Mesendoderm (in vitro differentiated cells): ENCODE data around the gene MACROD2.
"Not testable (repeated sequence)": the region's sequence is repeated elsewhere in the genome, so short reads cannot be mapped to it uniquely, and the experiment has no call there.

Source experiments
- DNase-seq: peaks from one replicate; pipeline ENCODE4 v3.0.0; 2013
- H2AK5ac ChIP-seq: 2 replicates; pipeline ENCODE4 v1.6.1; 2013; ENCODE audit warnings: low read length, inconsistent platforms
- H2BK120ac ChIP-seq: 2 replicates; pipeline ENCODE4 v1.6.1; 2013; ENCODE audit warnings: low read depth, mild to moderate bottlenecking, low read length, moderate library complexity, mixed read lengths
- H2BK15ac ChIP-seq: replicated peaks from 2 replicates; pipeline ENCODE4 v1.6.1; 2013; ENCODE audit warnings: low read depth, mild to moderate bottlenecking, moderate library complexity
- H2BK5ac ChIP-seq: 2 replicates; pipeline ENCODE4 v1.6.1; 2013; ENCODE audit warnings: low read length, inconsistent platforms
- H3K18ac ChIP-seq: 2 replicates; pipeline ENCODE4 v1.6.1; 2013; ENCODE audit warnings: mild to moderate bottlenecking, low read length, mixed read lengths
- H3K23ac ChIP-seq: one replicate; pipeline ENCODE4 v1.6.1; 2013; ENCODE audit warnings: low read length
- H3K27ac ChIP-seq: 2 replicates; pipeline ENCODE4 v1.5.1; 2013; ENCODE audit warnings: low read depth, mild to moderate bottlenecking, inconsistent platforms, low read length, moderate library complexity
- H3K27me3 ChIP-seq: 2 replicates; pipeline ENCODE4 v1.6.1; 2013; ENCODE audit warnings: low read length, control low read depth, mild to moderate bottlenecking, inconsistent platforms; ENCODE audit not compliant: insufficient read depth, poor library complexity
- H3K36me3 ChIP-seq: 2 replicates; pipeline ENCODE4 v1.6.1; 2013; ENCODE audit warnings: low read length, inconsistent platforms; ENCODE audit not compliant: control insufficient read depth, insufficient read depth
- H3K4ac ChIP-seq: one replicate; pipeline ENCODE4 v1.6.1; 2013; ENCODE audit warnings: low read depth, mild to moderate bottlenecking, low read length, moderate library complexity
- H3K4me1 ChIP-seq: 2 replicates; pipeline ENCODE4 v1.6.1; 2013; ENCODE audit warnings: low read depth, low read length, inconsistent platforms; ENCODE audit not compliant: control insufficient read depth
- H3K4me2 ChIP-seq: 2 replicates; pipeline ENCODE4 v1.6.1; 2013; ENCODE audit warnings: low read length
- H3K4me3 ChIP-seq: 2 replicates; pipeline ENCODE4 v1.5.1; 2013; ENCODE audit warnings: mild to moderate bottlenecking, low read length
- H3K56ac ChIP-seq: one replicate; pipeline ENCODE4 v1.6.1; 2013; ENCODE audit warnings: low read length
- H3K79me1 ChIP-seq: 2 replicates; pipeline ENCODE4 v1.6.1; 2013; ENCODE audit warnings: low read length, inconsistent platforms
- H3K79me2 ChIP-seq: 2 replicates; pipeline ENCODE4 v1.6.1; 2013; ENCODE audit warnings: mild to moderate bottlenecking, low read length; ENCODE audit not compliant: control insufficient read depth, insufficient read depth
- H3K9ac ChIP-seq: 2 replicates; pipeline ENCODE4 v1.6.1; 2013; ENCODE audit warnings: low read length, inconsistent platforms
- H4K5ac ChIP-seq: one replicate; pipeline ENCODE4 v1.6.1; 2013; ENCODE audit warnings: low read length
- H4K8ac ChIP-seq: one replicate; pipeline ENCODE4 v1.6.1; 2013; ENCODE audit warnings: low read depth, mild to moderate bottlenecking, control low read depth, low read length, moderate library complexity
- WGBS: extraction: QIAGEN DNeasy Blood & Tissue Kit; methylation state at CpG from one replicate; pipeline ENCODE4 v1.1.7; 2013; ENCODE audit warnings: low lambda C conversion rate, missing lambda C conversion rate; ENCODE audit not compliant: insufficient coverage; ENCODE audit errors: extremely low coverage; 5-methylcytosine and 5-hydroxymethylcytosine counted together

The MACROD2 gene

DNA sequence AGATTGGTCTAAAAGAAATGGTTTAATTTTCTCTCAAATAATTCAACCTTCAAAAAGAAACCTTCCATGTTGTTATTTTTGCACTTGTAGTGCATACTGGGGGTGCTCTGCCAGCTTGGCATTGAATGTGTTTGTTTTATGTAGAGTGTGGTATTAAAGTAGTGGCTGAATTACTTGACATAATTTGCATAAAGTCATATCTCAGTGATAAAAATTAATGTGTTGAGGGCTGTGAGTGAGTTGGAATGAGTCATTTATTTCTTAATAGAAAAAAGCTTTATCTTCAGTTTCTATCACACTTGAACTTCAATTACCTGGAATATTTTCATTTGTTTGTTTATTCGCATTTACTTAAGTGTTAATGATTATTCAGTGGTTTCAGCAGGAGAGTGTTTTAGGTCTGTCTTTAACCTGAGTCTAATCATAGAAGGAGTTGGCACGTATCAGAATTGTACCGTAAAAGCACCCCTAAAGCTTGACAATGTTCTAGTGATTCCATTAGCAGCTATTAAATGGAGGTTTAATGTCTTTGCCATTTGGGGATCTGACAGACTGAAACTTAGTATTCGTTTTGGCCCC is 1143.3 kb downstream of the MACROD2 start:
- Histone ChIP-seq H3K56ac (no peak overlapping the region), H2BK120ac (no peak overlapping the region), H3K79me2 (no peaks in the 10 kb centered on the region), H3K9ac (no peak overlapping the region), H3K27me3 (no peaks in the 10 kb centered on the region), H3K4me3 (no peak overlapping the region), H3K23ac (no peak overlapping the region), H2BK5ac (no peak overlapping the region), H3K18ac (no peak overlapping the region), H3K4ac (no peak overlapping the region), H4K8ac (no peak overlapping the region), H2BK15ac (no peak overlapping the region), H3K27ac (no peak overlapping the region), H2AK5ac (no peak overlapping the region), H3K79me1 (no peaks in the 10 kb centered on the region), H3K4me2 (no peak overlapping the region), H4K5ac (no peak overlapping the region), H3K36me3 (no peaks in the 10 kb centered on the region), H3K4me1 (no peaks in the 10 kb centered on the region)
- no peak for DNase-seq
- WGBS = no CpG with 5 or more reads among the region's 4 CpGs

DNA sequence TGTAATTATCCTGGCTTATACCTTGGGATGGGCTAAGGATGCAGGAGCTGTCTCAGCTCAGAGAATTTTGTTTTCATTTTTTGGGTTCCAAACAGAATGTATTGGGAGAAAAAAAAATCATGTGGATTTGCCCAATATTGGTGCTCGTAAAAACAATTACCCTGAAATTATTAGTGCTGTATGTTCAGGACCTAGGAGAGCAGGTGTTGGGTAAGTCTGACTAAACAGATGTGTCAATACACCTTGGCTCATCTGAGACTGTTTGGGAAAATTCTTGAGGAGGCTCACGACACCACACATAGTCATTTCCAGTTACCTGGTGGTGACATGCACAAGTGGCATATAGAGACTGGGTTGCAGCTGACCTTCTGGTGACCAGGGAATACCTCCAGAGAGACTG is 1144.2 kb downstream of the MACROD2 start:
- Histone ChIP-seq H4K8ac (no peak overlapping the region), H2BK120ac (no peak overlapping the region), H2BK5ac (no peak overlapping the region), H3K23ac (no peak overlapping the region), H3K4me3 (no peak overlapping the region), H3K9ac (no peak overlapping the region), H3K4ac (no peak overlapping the region), H3K36me3 (no peaks in the 10 kb centered on the region), H3K27ac (no peak overlapping the region), H3K18ac (no peak overlapping the region), H2AK5ac (no peak overlapping the region), H3K4me2 (no peak overlapping the region), H3K79me2 (no peaks in the 10 kb centered on the region), H4K5ac (no peak overlapping the region), H3K27me3 (no peaks in the 10 kb centered on the region), H2BK15ac (no peak overlapping the region), H3K79me1 (no peaks in the 10 kb centered on the region), H3K4me1 (no peaks in the 10 kb centered on the region), H3K56ac (no peak overlapping the region)
- no CpG with 5 or more reads among the region's 2 CpGs for WGBS
- no peak for DNase-seq

DNA sequence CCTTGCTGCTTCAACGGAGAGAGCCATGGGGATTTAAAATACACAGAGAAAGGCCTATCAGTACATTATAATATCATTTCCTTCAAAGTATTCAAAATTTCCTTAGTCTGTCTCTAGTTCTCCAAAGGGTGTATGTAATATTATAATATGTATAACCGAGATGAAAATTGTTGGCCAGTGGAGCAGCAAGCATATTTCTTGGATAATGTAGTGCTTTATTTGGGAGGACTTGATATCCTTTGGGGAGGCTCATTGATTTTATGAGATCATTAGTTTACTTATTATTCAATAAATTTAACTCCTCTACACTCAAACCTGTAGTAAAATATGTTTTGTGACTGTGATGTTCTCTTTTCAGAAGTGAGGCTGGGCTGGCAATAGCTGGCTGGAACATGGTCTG is 1145.0 kb downstream of the MACROD2 start:
- Histone ChIP-seq H3K79me2 (no peaks in the 10 kb centered on the region), H3K4me3 (no peak overlapping the region), H2BK5ac (no peak overlapping the region), H3K27me3 (no peaks in the 10 kb centered on the region), H3K4ac (no peak overlapping the region), H4K8ac (no peak overlapping the region), H3K27ac (no peak overlapping the region), H4K5ac (no peak overlapping the region), H2BK15ac (no peak overlapping the region), H3K36me3 (no peaks in the 10 kb centered on the region), H3K18ac (no peak overlapping the region), H3K4me2 (no peak overlapping the region), H3K56ac (no peak overlapping the region), H2AK5ac (no peak overlapping the region), H3K9ac (no peak overlapping the region), H2BK120ac (no peak overlapping the region), H3K79me1 (no peaks in the 10 kb centered on the region), H3K23ac (no peak overlapping the region), H3K4me1 (no peaks in the 10 kb centered on the region)
- no CpG with 5 or more reads among the region's 2 CpGs for WGBS
- no peak for DNase-seq

DNA sequence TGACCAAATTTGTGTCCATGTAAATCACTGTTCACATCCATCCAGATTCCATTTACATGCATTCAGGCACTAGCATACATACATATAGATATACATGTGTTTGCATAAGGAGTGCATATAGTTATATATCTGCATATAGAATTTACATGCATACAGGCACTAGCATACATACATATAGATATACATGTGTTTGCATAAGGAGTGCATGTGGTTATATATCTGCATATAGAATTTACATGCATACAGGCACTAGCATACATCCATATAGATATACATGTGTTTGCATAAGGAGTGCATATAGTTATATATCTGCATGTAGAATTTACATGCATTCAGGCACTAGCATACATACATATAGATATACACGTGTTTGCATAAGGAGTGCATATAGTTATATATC is 1145.6 kb downstream of the MACROD2 start:
- no CpG with 5 or more reads among the region's 1 CpG for WGBS
- H2AK5ac ChIP-seq, H3K4me2 ChIP-seq, H4K5ac ChIP-seq, DNase-seq, H3K4me3 ChIP-seq, H3K9ac ChIP-seq, H3K79me1 ChIP-seq, H3K27ac ChIP-seq, H3K4ac ChIP-seq, H4K8ac ChIP-seq, H3K18ac ChIP-seq, H3K27me3 ChIP-seq, H3K4me1 ChIP-seq, H3K36me3 ChIP-seq, H3K79me2 ChIP-seq, H2BK15ac ChIP-seq, H3K56ac ChIP-seq, H2BK5ac ChIP-seq, H3K23ac ChIP-seq, H2BK120ac ChIP-seq: not testable (repeated sequence)

DNA sequence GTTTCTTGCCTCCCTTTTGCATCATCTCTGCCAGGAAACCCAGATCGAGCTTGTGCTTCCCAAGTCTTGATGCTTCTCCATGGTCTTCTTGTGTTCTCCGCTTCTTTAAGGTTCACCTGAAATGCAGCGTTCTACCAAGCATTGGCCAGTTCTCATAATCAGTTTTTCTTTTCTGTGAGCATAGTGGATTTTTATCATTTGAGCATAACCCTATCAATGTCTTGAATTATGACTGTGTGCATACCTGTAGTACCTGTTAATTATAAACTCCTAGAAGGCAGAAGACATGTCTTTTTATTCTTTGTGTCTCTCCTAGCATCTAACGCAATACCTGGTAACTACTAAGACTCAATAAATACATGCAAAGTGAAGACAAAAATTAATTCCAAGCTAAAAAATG is 1146.5 kb downstream of the MACROD2 start:
- DNase-seq = peak; percentile 12
- Histone ChIP-seq H3K79me1 (no peaks in the 10 kb centered on the region), H3K36me3 (no peaks in the 10 kb centered on the region), H3K23ac (no peak overlapping the region), H3K56ac (no peak overlapping the region), H4K8ac (no peak overlapping the region), H3K4ac (no peak overlapping the region), H3K27ac (no peak overlapping the region), H2BK15ac (no peak overlapping the region), H4K5ac (no peak overlapping the region), H3K18ac (no peak overlapping the region), H3K4me1 (no peaks in the 10 kb centered on the region), H3K79me2 (no peaks in the 10 kb centered on the region), H2AK5ac (no peak overlapping the region), H3K27me3 (no peaks in the 10 kb centered on the region), H2BK120ac (no peak overlapping the region), H2BK5ac (no peak overlapping the region), H3K4me2 (no peak overlapping the region), H3K9ac (no peak overlapping the region), H3K4me3 (no peak overlapping the region)
- WGBS = no CpG with 5 or more reads among the region's 4 CpGs

DNA sequence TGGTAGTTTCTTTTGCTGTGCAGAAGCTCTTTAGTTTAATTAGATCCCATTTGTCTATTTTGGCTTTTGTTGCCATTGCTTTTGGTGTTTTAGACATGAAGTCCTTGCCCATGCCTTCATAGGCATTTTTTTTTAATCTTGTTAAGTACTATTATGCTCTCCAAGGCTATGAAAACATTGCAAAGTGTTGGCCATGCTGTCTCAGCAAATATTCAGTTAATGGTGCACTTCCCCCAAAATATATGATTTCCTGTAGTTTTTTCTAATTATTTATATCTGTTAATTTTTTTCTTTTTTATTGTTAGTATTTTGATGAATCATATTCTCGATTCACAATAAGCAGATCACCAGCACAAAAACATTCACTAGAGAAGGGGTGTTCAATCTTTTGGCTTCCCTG is 1148.2 kb downstream of the MACROD2 start:
- Histone ChIP-seq H3K23ac (no peak overlapping the region), H4K8ac (no peak overlapping the region), H3K4me1 (no peaks in the 10 kb centered on the region), H3K4ac (no peak overlapping the region), H3K4me3 (no peak overlapping the region), H3K27me3 (no peaks in the 10 kb centered on the region), H3K18ac (no peak overlapping the region), H2BK15ac (no peak overlapping the region), H3K4me2 (no peak overlapping the region), H3K79me1 (no peaks in the 10 kb centered on the region), H4K5ac (no peak overlapping the region), H3K36me3 (no peaks in the 10 kb centered on the region), H2BK5ac (no peak overlapping the region), H3K79me2 (no peaks in the 10 kb centered on the region), H2AK5ac (no peak overlapping the region), H3K27ac (no peak overlapping the region), H3K9ac (no peak overlapping the region), H2BK120ac (no peak overlapping the region), H3K56ac (no peak overlapping the region)
- DNase-seq = no peak
- WGBS = no CpG with 5 or more reads among the region's 1 CpG
